Testis (tissue), 2 donors: ENCODE results near the gene NKAIN2.

Experiments used
- POLR2A ChIP-seq: fragments of 450-650 bp; IDR thresholded peaks from one replicate; pipeline ENCODE4 v1.6.1; 2017; ENCODE audit warnings: antibody characterized with exemption, mild to moderate bottlenecking, moderate library complexity
- TF ChIP-seq, protein P1 (sequence below), 3 experiments: fragments of 450-650 bp in 2 of 3; fragments of 200-600 bp in 1 of 3; sonication (generic) in 1 of 3; IDR thresholded peaks; one replicate each; pipeline ENCODE4 v1.5.1; 2016 to 2019; ENCODE audit warnings: antibody characterized with exemption in 3 of 3, mild to moderate bottlenecking in 2 of 3, moderate library complexity in 1 of 3

DNA sequence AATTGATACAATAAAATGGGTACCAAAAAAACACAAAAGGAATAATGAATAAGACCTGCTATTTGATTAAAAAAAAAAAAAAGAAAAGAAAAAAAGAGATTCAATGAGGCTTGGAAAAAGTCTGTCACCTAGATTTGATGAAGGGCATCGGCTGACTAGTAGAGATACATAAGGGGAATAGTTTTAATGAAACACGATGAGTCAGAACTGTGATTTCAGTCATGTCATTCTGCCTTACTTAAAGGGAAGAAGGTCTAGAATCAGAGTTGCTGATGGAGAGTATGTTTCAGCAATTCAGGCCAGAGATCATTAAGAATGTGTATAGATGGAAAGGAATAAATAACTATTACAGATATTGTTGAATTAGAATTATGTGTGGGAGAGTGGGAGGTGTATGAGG lies 592.7 kb downstream of the NKAIN2 start:
- TF ChIP-seq, protein P1, sequence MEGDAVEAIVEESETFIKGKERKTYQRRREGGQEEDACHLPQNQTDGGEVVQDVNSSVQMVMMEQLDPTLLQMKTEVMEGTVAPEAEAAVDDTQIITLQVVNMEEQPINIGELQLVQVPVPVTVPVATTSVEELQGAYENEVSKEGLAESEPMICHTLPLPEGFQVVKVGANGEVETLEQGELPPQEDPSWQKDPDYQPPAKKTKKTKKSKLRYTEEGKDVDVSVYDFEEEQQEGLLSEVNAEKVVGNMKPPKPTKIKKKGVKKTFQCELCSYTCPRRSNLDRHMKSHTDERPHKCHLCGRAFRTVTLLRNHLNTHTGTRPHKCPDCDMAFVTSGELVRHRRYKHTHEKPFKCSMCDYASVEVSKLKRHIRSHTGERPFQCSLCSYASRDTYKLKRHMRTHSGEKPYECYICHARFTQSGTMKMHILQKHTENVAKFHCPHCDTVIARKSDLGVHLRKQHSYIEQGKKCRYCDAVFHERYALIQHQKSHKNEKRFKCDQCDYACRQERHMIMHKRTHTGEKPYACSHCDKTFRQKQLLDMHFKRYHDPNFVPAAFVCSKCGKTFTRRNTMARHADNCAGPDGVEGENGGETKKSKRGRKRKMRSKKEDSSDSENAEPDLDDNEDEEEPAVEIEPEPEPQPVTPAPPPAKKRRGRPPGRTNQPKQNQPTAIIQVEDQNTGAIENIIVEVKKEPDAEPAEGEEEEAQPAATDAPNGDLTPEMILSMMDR (IDR thresholded peaks at IDR 0.05) = no peak
- no peak for TF ChIP-seq POLR2A
